Bronchial epithelial cell (primary cell): ENCODE measurements around the gene STK11IP. TPM values are rescaled to one million over a fixed set of nuclear protein-coding genes. Genes with fewer than 3 reads are reported as not detected.
"Not testable (repeated sequence)": the region's sequence is repeated elsewhere in the genome, so short reads cannot be mapped to it uniquely, and the experiment has no call there.

Experiments used
- DNase-seq: peaks from one replicate; pipeline ENCODE4 v3.0.0-alpha.2; 2010; ENCODE audit warnings: low read depth
- FAIRE-seq: peaks from 2 replicates; lab custom pipeline; 2011; peaks lifted over from hg19 to GRCh38; lab: Jason Lieb, UNC
- H3K27me3 ChIP-seq: 2 replicates; pipeline ENCODE4 v1.5.1; 2011; ENCODE audit warnings: low read length; ENCODE audit not compliant: control insufficient read depth, insufficient read depth
- H3K36me3 ChIP-seq: 2 replicates; pipeline ENCODE4 v1.5.1; 2011; ENCODE audit warnings: low read length; ENCODE audit not compliant: control insufficient read depth, insufficient read depth
- H3K4me3 ChIP-seq: 2 replicates; pipeline ENCODE4 v1.5.1; 2011; ENCODE audit warnings: mild to moderate bottlenecking, low read depth, low read length, control low read depth
- total RNA-seq: library from RNA; depleted of rRNA; stranded (reverse); fragments of >200 nt; gene quantifications from 2 replicates; pipeline ENCODE4 v1.2.1, GENCODE V29; 2014
- TF ChIP-seq, protein P1 (sequence below): IDR thresholded peaks from 2 replicates; pipeline ENCODE4 v1.5.1; 2011; ENCODE audit warnings: mild to moderate bottlenecking, moderate library complexity, low read length, control low read depth, inconsistent platforms; ENCODE audit not compliant: insufficient read depth, severe bottlenecking

STK11IP gene
- total RNA-seq, 1 donor from 2014 or later: 11.3 TPM

- DNase-seq (no peak), FAIRE-seq (no peak)
- TF ChIP-seq, protein P1, sequence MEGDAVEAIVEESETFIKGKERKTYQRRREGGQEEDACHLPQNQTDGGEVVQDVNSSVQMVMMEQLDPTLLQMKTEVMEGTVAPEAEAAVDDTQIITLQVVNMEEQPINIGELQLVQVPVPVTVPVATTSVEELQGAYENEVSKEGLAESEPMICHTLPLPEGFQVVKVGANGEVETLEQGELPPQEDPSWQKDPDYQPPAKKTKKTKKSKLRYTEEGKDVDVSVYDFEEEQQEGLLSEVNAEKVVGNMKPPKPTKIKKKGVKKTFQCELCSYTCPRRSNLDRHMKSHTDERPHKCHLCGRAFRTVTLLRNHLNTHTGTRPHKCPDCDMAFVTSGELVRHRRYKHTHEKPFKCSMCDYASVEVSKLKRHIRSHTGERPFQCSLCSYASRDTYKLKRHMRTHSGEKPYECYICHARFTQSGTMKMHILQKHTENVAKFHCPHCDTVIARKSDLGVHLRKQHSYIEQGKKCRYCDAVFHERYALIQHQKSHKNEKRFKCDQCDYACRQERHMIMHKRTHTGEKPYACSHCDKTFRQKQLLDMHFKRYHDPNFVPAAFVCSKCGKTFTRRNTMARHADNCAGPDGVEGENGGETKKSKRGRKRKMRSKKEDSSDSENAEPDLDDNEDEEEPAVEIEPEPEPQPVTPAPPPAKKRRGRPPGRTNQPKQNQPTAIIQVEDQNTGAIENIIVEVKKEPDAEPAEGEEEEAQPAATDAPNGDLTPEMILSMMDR: no peak
- H3K27me3 ChIP-seq: no peaks in the 10 kb centered on the region
- H3K36me3 ChIP-seq: no peaks in the 10 kb centered on the region
- H3K4me3 ChIP-seq: no peak overlapping the region
Observed at GRCh38 chr2:219644801-219645480, 47.3 kb downstream of the STK11IP start.

DNA sequence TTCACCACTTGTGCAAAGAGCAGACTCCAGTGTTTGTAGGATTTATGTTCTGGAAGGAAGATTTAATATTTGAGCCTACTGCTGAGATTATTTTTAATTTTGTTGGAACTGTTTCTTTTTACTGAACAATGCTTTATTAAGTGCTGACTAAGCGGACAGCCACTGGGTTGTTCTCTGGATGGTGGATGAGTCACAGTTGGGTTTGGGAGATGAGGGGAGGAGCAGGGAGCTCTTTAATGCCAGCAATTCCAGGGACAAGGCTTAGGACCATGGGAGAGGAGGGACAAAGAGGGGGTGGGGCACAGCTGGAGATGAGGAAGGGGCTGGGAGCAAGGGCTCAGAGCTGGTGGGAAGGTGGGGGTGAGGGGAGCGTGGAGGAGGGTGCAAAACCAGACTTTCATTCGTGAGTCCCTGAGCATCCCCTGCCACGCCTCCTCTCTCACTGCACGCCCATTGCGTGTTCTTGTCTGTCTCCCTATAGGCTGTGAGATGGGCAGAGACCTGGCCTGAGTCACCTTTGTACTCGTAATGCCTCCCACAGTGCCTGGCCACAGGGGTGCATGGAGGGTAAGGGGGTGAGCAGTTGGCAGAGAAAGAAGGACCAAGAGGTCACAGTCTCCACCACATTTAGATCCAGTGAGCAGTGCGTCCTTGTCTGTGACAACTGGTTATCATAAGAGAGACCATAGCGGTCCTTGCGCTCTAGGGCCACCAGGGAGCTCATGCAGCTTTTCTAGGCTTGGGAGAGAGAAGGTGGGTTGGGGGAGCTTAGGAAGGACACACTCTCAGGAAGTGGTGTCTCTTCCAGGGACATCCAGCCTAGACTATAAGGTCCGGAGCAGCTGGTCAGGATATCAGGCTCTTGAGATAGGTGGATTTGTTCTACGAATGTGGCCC lies 48.2 kb downstream of the STK11IP start:
- peak; percentile 74 for DNase-seq

GRCh38 chr2:219648176-219648575 lies 50.5 kb downstream of the STK11IP start:
- TF ChIP-seq, protein P1: no peak
- Histone ChIP-seq H3K4me3 (no peak overlapping the region), H3K27me3 (no peaks in the 10 kb centered on the region), H3K36me3 (no peaks in the 10 kb centered on the region)
- DNase-seq (no peak), FAIRE-seq (no peak)

More for the DNA sequence above, 48.2 kb downstream of the STK11IP start:
- Histone ChIP-seq H3K4me3 (no peak overlapping the region), H3K36me3 (no peaks in the 10 kb centered on the region), H3K27me3 (no peaks in the 10 kb centered on the region)
- TF ChIP-seq, protein P1: no peak
- no peak for FAIRE-seq

DNA sequence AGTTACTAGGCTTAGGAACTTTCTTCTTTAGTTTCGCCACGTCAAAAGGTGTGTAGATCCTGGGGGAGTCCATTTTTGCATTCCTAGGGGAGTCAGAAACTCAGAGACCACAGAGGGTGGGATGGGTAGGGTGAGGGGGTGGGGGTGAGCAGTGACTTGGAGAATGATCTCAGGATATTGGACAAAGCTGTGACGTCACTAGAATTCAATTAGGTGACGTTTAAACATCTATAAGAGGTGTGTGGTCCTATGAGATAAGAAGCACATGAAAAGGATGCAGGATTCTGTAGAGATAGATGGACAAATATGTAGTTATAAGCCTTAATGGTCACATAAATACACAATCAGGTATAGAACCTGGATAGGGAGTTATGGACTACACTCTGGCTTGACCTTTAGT lies 51.3 kb downstream of the STK11IP start:
- TF ChIP-seq, protein P1: no peak
- H3K27me3 ChIP-seq: no peaks in the 10 kb centered on the region
- FAIRE-seq (no peak), DNase-seq (no peak)
- H3K4me3 ChIP-seq: no peak overlapping the region
- no peaks in the 10 kb centered on the region for H3K36me3 ChIP-seq

- FAIRE-seq (no peak), DNase-seq (no peak)
- TF ChIP-seq, protein P1: no peak
- H3K27me3 ChIP-seq: no peaks in the 10 kb centered on the region
- H3K4me3 ChIP-seq: no peak overlapping the region
- no peaks in the 10 kb centered on the region for H3K36me3 ChIP-seq
Observed at GRCh38 chr2:219650426-219651248, 53.0 kb downstream of the STK11IP start.

GRCh38 chr2:219651656-219652055 lies 54.0 kb downstream of the STK11IP start:
- H3K36me3 ChIP-seq, DNase-seq, H3K4me3 ChIP-seq, H3K27me3 ChIP-seq, FAIRE-seq: not testable (repeated sequence)
